ENCODE data around the gene HLA-DQA2.
"Not testable (repeated sequence)": the region's sequence is repeated elsewhere in the genome, so short reads cannot be mapped to it uniquely, and the experiment has no call there.

HLA-DQA2 gene

GRCh38 chr6:32741031-32741960 lies at the start of gene HLA-DQA2:
HLA-DQA2 (plus strand) TSS chr6:32741391; CDS start chr6:32741444, 53 bp downstream.
- TF ChIP-seq ELF4 (IDR thresholded peaks at IDR 0.05) = no peak
- TF ChIP-seq TARDBP (IDR thresholded peaks at IDR 0.05) = no peak
- no peak for TF ChIP-seq ARNT (IDR thresholded peaks at IDR 0.05)
- no peak for TF ChIP-seq L3MBTL2 (conservative IDR thresholded peaks at IDR 0.05)
- no peak for TF ChIP-seq SUZ12 (IDR thresholded peaks at IDR 0.05)
- TF ChIP-seq HDGF (IDR thresholded peaks at IDR 0.05; ENCODE audit: borderline replicate concordance) = no peak
- TF ChIP-seq ZNF384 (IDR thresholded peaks at IDR 0.05) = no peak
- TF ChIP-seq BHLHE40 (IDR thresholded peaks at IDR 0.05; ENCODE audit: borderline replicate concordance) = no peak
- no peak for TF ChIP-seq PKNOX1 (IDR thresholded peaks at IDR 0.05)
- TF ChIP-seq FOXK2 (IDR thresholded peaks at IDR 0.05) = no peak
- no peak for TF ChIP-seq FOXM1 (IDR thresholded peaks at IDR 0.05; ENCODE audit: borderline replicate concordance)
- TF ChIP-seq SP1 (IDR thresholded peaks at IDR 0.05) = no peak
- TF ChIP-seq FOXA1 (IDR thresholded peaks at IDR 0.05) = no peak
- TF ChIP-seq CTBP1 (IDR thresholded peaks at IDR 0.05; ENCODE audit: borderline replicate concordance) = no peak
- no peak for TF ChIP-seq NFRKB (IDR thresholded peaks at IDR 0.05)
- no peak for TF ChIP-seq LEF1 (IDR thresholded peaks at IDR 0.05; ENCODE audit: borderline replicate concordance)
- CTCF ChIA-PET = no interaction called here
- DNase-seq (ENCODE audit: extremely low spot score) = no peak
- POLR2A ChIA-PET = no interaction called here

GRCh38 chr6:32692019-32692418 lies 49.2 kb upstream of the HLA-DQA2 start:
- ChIA-PET CTCF (interaction anchor here (0.6 to 1.6 kb wide), 9 partner anchors 8 to 274 kb away, joined by 3 to 15 read pairs (median 4); no protein-coding TSS in a partner anchor), POLR2A (no interaction called here)
- DNase-seq (ENCODE audit: extremely low spot score) = peak; percentile 43
- no peak for TF ChIP-seq ELF4 (IDR thresholded peaks at IDR 0.05)
- no peak for TF ChIP-seq NFRKB (IDR thresholded peaks at IDR 0.05)
- TF ChIP-seq SP1 (IDR thresholded peaks at IDR 0.05) = no peak
- TF ChIP-seq LEF1 (IDR thresholded peaks at IDR 0.05; ENCODE audit: borderline replicate concordance) = no peak
- TF ChIP-seq SUZ12 (IDR thresholded peaks at IDR 0.05) = no peak
- TF ChIP-seq PKNOX1 (IDR thresholded peaks at IDR 0.05) = no peak
- TF ChIP-seq FOXA1 (IDR thresholded peaks at IDR 0.05) = no peak
- no peak for TF ChIP-seq ZNF384 (IDR thresholded peaks at IDR 0.05)
- no peak for TF ChIP-seq CTBP1 (IDR thresholded peaks at IDR 0.05; ENCODE audit: borderline replicate concordance)
- TF ChIP-seq L3MBTL2 (conservative IDR thresholded peaks at IDR 0.05) = no peak
- TF ChIP-seq FOXK2 (IDR thresholded peaks at IDR 0.05) = no peak

- no peak for TF ChIP-seq ELF4 (IDR thresholded peaks at IDR 0.05)
- no peak for TF ChIP-seq PKNOX1 (IDR thresholded peaks at IDR 0.05)
- no peak for TF ChIP-seq ZNF384 (IDR thresholded peaks at IDR 0.05)
- no peak for TF ChIP-seq FOXM1 (IDR thresholded peaks at IDR 0.05; ENCODE audit: borderline replicate concordance)
- ChIA-PET CTCF (no interaction called here), POLR2A (no interaction called here)
- no peak for DNase-seq (ENCODE audit: extremely low spot score)
These were observed 44.2 kb upstream of the HLA-DQA2 start for GRCh38 chr6:32697031-32697430.

- DNase-seq (ENCODE audit: extremely low spot score) = peak; percentile 61
- POLR2A ChIA-PET = no interaction called here
- TF ChIP-seq FOXM1 (IDR thresholded peaks at IDR 0.05; ENCODE audit: borderline replicate concordance) (no peak), FOXA1 (IDR thresholded peaks at IDR 0.05) (no peak), LEF1 (IDR thresholded peaks at IDR 0.05; ENCODE audit: borderline replicate concordance) (no peak), FOXK2 (IDR thresholded peaks at IDR 0.05) (no peak), ARNT (IDR thresholded peaks at IDR 0.05) (no peak), ELF4 (IDR thresholded peaks at IDR 0.05) (no peak), NFRKB (IDR thresholded peaks at IDR 0.05) (no peak), HDGF (IDR thresholded peaks at IDR 0.05; ENCODE audit: borderline replicate concordance) (no peak), ZNF384 (IDR thresholded peaks at IDR 0.05) (no peak), SP1 (IDR thresholded peaks at IDR 0.05) (no peak), SUZ12 (IDR thresholded peaks at IDR 0.05) (no peak), CTBP1 (IDR thresholded peaks at IDR 0.05; ENCODE audit: borderline replicate concordance) (no peak), TARDBP (IDR thresholded peaks at IDR 0.05) (no peak), BHLHE40 (IDR thresholded peaks at IDR 0.05; ENCODE audit: borderline replicate concordance) (no peak), L3MBTL2 (conservative IDR thresholded peaks at IDR 0.05) (no peak), PKNOX1 (IDR thresholded peaks at IDR 0.05) (no peak)
- CTCF ChIA-PET = interaction anchor here (0.7 to 3.0 kb wide), 15 partner anchors 9 to 286 kb away, joined by 3 to 20 read pairs (median 3); no protein-coding TSS in a partner anchor
These were observed 40.7 kb upstream of the HLA-DQA2 start for GRCh38 chr6:32700391-32701040.

- TF ChIP-seq PKNOX1 (IDR thresholded peaks at IDR 0.05) = no peak
- TF ChIP-seq ELF4 (IDR thresholded peaks at IDR 0.05) = no peak
- no peak for TF ChIP-seq BHLHE40 (IDR thresholded peaks at IDR 0.05; ENCODE audit: borderline replicate concordance)
- TF ChIP-seq L3MBTL2 (conservative IDR thresholded peaks at IDR 0.05) = no peak
- no peak for TF ChIP-seq FOXM1 (IDR thresholded peaks at IDR 0.05; ENCODE audit: borderline replicate concordance)
- no peak for TF ChIP-seq FOXA1 (IDR thresholded peaks at IDR 0.05)
- no peak for TF ChIP-seq FOXK2 (IDR thresholded peaks at IDR 0.05)
- no peak for TF ChIP-seq CTBP1 (IDR thresholded peaks at IDR 0.05; ENCODE audit: borderline replicate concordance)
- TF ChIP-seq SUZ12 (IDR thresholded peaks at IDR 0.05) = no peak
- TF ChIP-seq ZNF384 (IDR thresholded peaks at IDR 0.05) = no peak
- no peak for TF ChIP-seq LEF1 (IDR thresholded peaks at IDR 0.05; ENCODE audit: borderline replicate concordance)
- no peak for TF ChIP-seq NFRKB (IDR thresholded peaks at IDR 0.05)
- TF ChIP-seq SP1 (IDR thresholded peaks at IDR 0.05) = no peak
- no peak for TF ChIP-seq ARNT (IDR thresholded peaks at IDR 0.05)
- no peak for TF ChIP-seq HDGF (IDR thresholded peaks at IDR 0.05; ENCODE audit: borderline replicate concordance)
- TF ChIP-seq TARDBP (IDR thresholded peaks at IDR 0.05) = no peak
- CTCF ChIA-PET = no interaction called here
- no peak for DNase-seq (ENCODE audit: extremely low spot score)
These were observed 37.8 kb upstream of the HLA-DQA2 start for GRCh38 chr6:32703347-32703746.

GRCh38 chr6:32705164-32705563 lies 36.0 kb upstream of the HLA-DQA2 start:
- POLR2A ChIA-PET; DNase-seq (ENCODE audit: extremely low spot score): not testable (repeated sequence)
- CTCF ChIA-PET = interaction anchor here (1.6 kb wide), 1 partner anchor 83 kb away, joined by 3 read pairs; no protein-coding TSS in a partner anchor

More at GRCh38 chr6:32703347-32703746, 37.8 kb upstream of the HLA-DQA2 start:
- POLR2A ChIA-PET = no interaction called here

Data from HEK293T (cell line).